Astrocyte (in vitro differentiated cells and primary cell): ENCODE data around the gene TRIM56. TPM values are rescaled to one million over a fixed set of nuclear protein-coding genes. Genes with fewer than 3 reads are reported as not detected.

Experiments used
- DNase-seq: peaks from one replicate; pipeline ENCODE4 v3.0.0-alpha.2; 2010; ENCODE audit warnings: low read depth
- FAIRE-seq: peaks from 2 replicates; lab custom pipeline; 2011; peaks lifted over from hg19 to GRCh38; lab: Jason Lieb, UNC
- H2AFZ ChIP-seq: 2 replicates; pipeline ENCODE4 v1.6.0; 2012; ENCODE audit warnings: low read depth, low read length, inconsistent platforms
- H3K27ac ChIP-seq: 2 replicates; pipeline ENCODE4 v1.5.1; 2011; ENCODE audit warnings: low read depth, low read length, inconsistent platforms
- H3K27me3 ChIP-seq: 2 replicates; pipeline ENCODE4 v1.6.0; 2011; ENCODE audit warnings: low read length, inconsistent platforms; ENCODE audit not compliant: insufficient read depth
- H3K36me3 ChIP-seq: 2 replicates; pipeline ENCODE4 v1.5.1; 2011; ENCODE audit warnings: low read length, inconsistent platforms; ENCODE audit not compliant: insufficient read depth
- H3K4me1 ChIP-seq: 2 replicates; pipeline ENCODE4 v1.5.1; 2011; ENCODE audit warnings: low read length, inconsistent platforms; ENCODE audit not compliant: insufficient read depth
- H3K4me2 ChIP-seq: 2 replicates; pipeline ENCODE4 v1.6.0; 2012; ENCODE audit warnings: low read length, inconsistent platforms
- H3K4me3 ChIP-seq: 2 replicates; pipeline ENCODE4 v1.5.1; 2011; ENCODE audit warnings: low read depth, mild to moderate bottlenecking, low read length, inconsistent platforms; ENCODE audit not compliant: insufficient read depth
- H3K79me2 ChIP-seq: 2 replicates; pipeline ENCODE4 v1.6.0; 2012; ENCODE audit warnings: mild to moderate bottlenecking, low read length, inconsistent platforms; ENCODE audit not compliant: insufficient read depth
- H3K9ac ChIP-seq: 2 replicates; pipeline ENCODE4 v1.6.0; 2012; ENCODE audit warnings: mild to moderate bottlenecking, low read length, inconsistent platforms
- H3K9me3 ChIP-seq: 2 replicates; pipeline ENCODE4 v1.5.1; 2012; ENCODE audit warnings: low read depth, mild to moderate bottlenecking, low read length, inconsistent platforms; ENCODE audit not compliant: insufficient read depth
- H4K20me1 ChIP-seq: 2 replicates; pipeline ENCODE4 v1.6.0; 2012; ENCODE audit warnings: low read length, inconsistent platforms; ENCODE audit not compliant: insufficient read depth
- H3K27ac Mint-ChIP-seq: one replicate; pipeline ENCODE4 v1.8.0; 2021; ENCODE audit warnings: mild to moderate bottlenecking, mixed read lengths; ENCODE audit not compliant: unreplicated experiment
- H3K27me3 Mint-ChIP-seq: one replicate; pipeline ENCODE4 v1.8.0; 2021; ENCODE audit warnings: low read depth, mixed read lengths; ENCODE audit not compliant: unreplicated experiment
- H3K36me3 Mint-ChIP-seq: one replicate; pipeline ENCODE4 v1.8.0; 2021; ENCODE audit warnings: low read depth, mixed read lengths; ENCODE audit not compliant: unreplicated experiment
- H3K4me1 Mint-ChIP-seq: one replicate; pipeline ENCODE4 v1.8.0; 2021; ENCODE audit warnings: low read depth, mixed read lengths; ENCODE audit not compliant: unreplicated experiment
- H3K4me3 Mint-ChIP-seq: one replicate; pipeline ENCODE4 v1.8.0; 2021; ENCODE audit warnings: mild to moderate bottlenecking, moderate library complexity, mixed read lengths; ENCODE audit not compliant: unreplicated experiment
- H3K9me3 Mint-ChIP-seq: one replicate; pipeline ENCODE4 v1.8.0; 2021; ENCODE audit warnings: mild to moderate bottlenecking, mixed read lengths; ENCODE audit not compliant: unreplicated experiment
- EZH2 ChIP-seq: IDR thresholded peaks from 2 replicates; pipeline ENCODE4 v1.6.1; 2012; ENCODE audit warnings: mild to moderate bottlenecking, low read length, inconsistent platforms; ENCODE audit not compliant: insufficient read depth
- total RNA-seq: library from RNA; stranded (reverse); gene quantifications from 2 replicates; pipeline ENCODE4 v1.2.1, GENCODE V29; 2021
- TF ChIP-seq, protein P1 (sequence below): IDR thresholded peaks from 2 replicates; pipeline ENCODE4 v1.5.1; 2011; ENCODE audit warnings: low read depth, mild to moderate bottlenecking, inconsistent platforms, low read length, moderate library complexity; ENCODE audit not compliant: insufficient read depth

The TRIM56 gene
- total RNA-seq, 1 donor from 2014 or later, result 24.2 TPM

DNA sequence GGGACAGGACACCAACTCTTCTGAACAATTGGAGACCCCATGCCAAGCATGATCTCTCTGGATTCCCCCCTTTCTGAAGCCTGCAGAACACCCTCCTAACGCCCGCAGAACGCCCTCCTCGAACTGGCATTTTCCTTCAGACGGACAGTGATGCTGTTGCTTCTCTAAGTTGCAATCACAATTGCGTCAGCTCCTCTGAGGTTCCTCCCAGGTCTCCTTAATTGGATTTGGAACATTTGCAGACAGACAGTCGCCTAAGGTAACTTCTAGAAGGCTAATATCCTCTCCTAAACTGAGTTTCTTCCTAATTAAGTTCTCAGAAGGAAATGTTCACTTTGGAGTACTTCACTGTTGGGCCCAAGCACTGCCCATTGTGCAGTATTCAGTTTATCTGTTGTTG lies 21.1 kb downstream of the TRIM56 start:
- Histone ChIP-seq H3K4me2 (no peak overlapping the region), H3K9ac (no peak overlapping the region), H3K27me3 (no peaks in the 10 kb centered on the region), H3K79me2 (peaks cover 7% of the 10 kb centered on the region), H3K36me3 (no peaks in the 10 kb centered on the region), H3K4me1 (peaks cover 18% of the 10 kb centered on the region), H3K27ac (no peak overlapping the region), H3K4me3 (no peak overlapping the region), H4K20me1 (no peaks in the 10 kb centered on the region), H2AFZ (no peak overlapping the region), H3K9me3 (no peaks in the 10 kb centered on the region)
- FAIRE-seq (no peak), DNase-seq (no peak)
- Mint-ChIP-seq H3K4me1 (peaks cover 26% of the 10 kb centered on the region), H3K9me3 (peaks cover 2% of the 10 kb centered on the region), H3K4me3 (no peak overlapping the region), H3K27me3 (no peaks in the 10 kb centered on the region), H3K27ac (no peak overlapping the region), H3K36me3 (no peaks in the 10 kb centered on the region)
- no peak for TF ChIP-seq EZH2
- TF ChIP-seq, protein P1, sequence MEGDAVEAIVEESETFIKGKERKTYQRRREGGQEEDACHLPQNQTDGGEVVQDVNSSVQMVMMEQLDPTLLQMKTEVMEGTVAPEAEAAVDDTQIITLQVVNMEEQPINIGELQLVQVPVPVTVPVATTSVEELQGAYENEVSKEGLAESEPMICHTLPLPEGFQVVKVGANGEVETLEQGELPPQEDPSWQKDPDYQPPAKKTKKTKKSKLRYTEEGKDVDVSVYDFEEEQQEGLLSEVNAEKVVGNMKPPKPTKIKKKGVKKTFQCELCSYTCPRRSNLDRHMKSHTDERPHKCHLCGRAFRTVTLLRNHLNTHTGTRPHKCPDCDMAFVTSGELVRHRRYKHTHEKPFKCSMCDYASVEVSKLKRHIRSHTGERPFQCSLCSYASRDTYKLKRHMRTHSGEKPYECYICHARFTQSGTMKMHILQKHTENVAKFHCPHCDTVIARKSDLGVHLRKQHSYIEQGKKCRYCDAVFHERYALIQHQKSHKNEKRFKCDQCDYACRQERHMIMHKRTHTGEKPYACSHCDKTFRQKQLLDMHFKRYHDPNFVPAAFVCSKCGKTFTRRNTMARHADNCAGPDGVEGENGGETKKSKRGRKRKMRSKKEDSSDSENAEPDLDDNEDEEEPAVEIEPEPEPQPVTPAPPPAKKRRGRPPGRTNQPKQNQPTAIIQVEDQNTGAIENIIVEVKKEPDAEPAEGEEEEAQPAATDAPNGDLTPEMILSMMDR, result no peak

DNA sequence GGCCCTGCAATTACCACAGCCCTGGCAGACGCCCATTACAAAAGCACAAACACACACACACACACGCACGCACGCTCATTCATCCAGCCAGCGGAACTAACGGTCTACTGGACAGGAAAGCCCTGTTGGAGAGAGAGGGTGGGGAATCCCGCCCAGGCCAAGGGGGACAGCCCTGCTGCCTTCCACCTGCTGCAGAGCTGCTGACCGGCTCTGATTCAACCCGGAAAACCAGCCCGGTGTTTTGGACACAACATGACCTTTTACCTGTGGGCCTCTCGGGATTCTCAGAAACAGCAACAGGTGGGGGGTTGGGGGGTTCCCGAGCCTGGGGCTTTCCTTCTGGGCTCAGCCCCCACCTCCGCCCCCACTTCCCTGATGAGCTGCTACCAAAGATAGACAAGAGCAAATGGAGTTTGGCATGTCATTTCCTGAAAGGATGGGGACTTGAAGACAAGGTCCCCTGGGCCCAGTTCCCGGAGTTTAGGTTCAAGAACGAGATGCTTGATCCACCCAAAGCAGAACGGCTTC lies 23.1 kb downstream of the TRIM56 start:
- TF ChIP-seq EZH2, result no peak
- TF ChIP-seq, protein P1, result no peak
- FAIRE-seq, result no peak
- Mint-ChIP-seq H3K36me3 (no peaks in the 10 kb centered on the region), H3K27me3 (no peaks in the 10 kb centered on the region), H3K4me1 (peaks cover 22% of the 10 kb centered on the region), H3K27ac (no peak overlapping the region), H3K4me3 (no peak overlapping the region), H3K9me3 (peaks cover 2% of the 10 kb centered on the region)
- H3K9ac ChIP-seq, result no peak overlapping the region
- H3K27me3 ChIP-seq, result no peaks in the 10 kb centered on the region
- no peak overlapping the region for H2AFZ ChIP-seq
- H3K79me2 ChIP-seq, result peaks cover 3% of the 10 kb centered on the region
- no peak overlapping the region for H3K4me3 ChIP-seq
- H3K9me3 ChIP-seq, result no peaks in the 10 kb centered on the region
- H3K4me2 ChIP-seq, result no peak overlapping the region
- peaks cover 25% of the 10 kb centered on the region for H3K4me1 ChIP-seq
- H4K20me1 ChIP-seq, result no peaks in the 10 kb centered on the region
- peak; percentile 58 for DNase-seq
- H3K36me3 ChIP-seq, result no peaks in the 10 kb centered on the region
- no peak overlapping the region for H3K27ac ChIP-seq

DNA sequence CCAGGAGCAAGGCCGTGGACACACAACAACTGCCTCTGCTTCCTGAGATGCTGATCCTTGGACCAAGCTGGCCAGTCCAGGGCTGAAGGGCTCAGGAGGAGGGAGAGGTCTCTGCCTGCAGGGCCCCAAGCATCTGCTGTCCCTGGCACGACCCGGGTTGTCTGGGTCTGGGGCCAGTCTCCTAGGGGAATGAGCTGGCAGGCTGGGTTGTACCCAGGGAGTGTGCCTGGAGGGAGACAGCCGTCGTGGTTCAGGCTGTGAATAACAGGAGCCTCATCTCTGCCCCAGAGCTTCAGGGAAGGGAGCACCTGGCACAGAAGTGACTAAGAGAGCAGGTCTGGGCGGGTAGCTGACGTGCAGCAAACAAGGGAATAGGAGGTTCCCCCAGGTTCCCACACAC lies 23.7 kb downstream of the TRIM56 start:
- H3K4me1 ChIP-seq, result peaks cover 26% of the 10 kb centered on the region
- Mint-ChIP-seq H3K27ac (peak overlapping the region; percentile 26), H3K4me1 (peaks cover 18% of the 10 kb centered on the region), H3K36me3 (no peaks in the 10 kb centered on the region), H3K9me3 (peaks cover 2% of the 10 kb centered on the region), H3K4me3 (no peak overlapping the region), H3K27me3 (no peaks in the 10 kb centered on the region)
- no peak overlapping the region for H3K9ac ChIP-seq
- peaks cover 3% of the 10 kb centered on the region for H3K79me2 ChIP-seq
- no peak for TF ChIP-seq EZH2
- TF ChIP-seq, protein P1, result no peak
- DNase-seq, result no peak
- H3K4me2 ChIP-seq, result no peak overlapping the region
- FAIRE-seq, result no peak
- H3K9me3 ChIP-seq, result no peaks in the 10 kb centered on the region
- H3K4me3 ChIP-seq, result no peak overlapping the region
- H3K27me3 ChIP-seq, result no peaks in the 10 kb centered on the region
- H3K27ac ChIP-seq, result no peak overlapping the region
- no peak overlapping the region for H2AFZ ChIP-seq
- no peaks in the 10 kb centered on the region for H4K20me1 ChIP-seq
- H3K36me3 ChIP-seq, result no peaks in the 10 kb centered on the region
